Fibroblast of villous mesenchyme (primary cell): ENCODE results near the gene CBR3. TPM values are rescaled to one million over a fixed set of nuclear protein-coding genes. Genes with fewer than 3 reads are reported as not detected.
A peak's percentile ranks its signal among the peaks of the same experiment; 100 is the strongest.

Experiments used
- DNase-seq: peaks from one replicate; pipeline ENCODE4 v3.0.0-alpha.2; 2010; ENCODE audit warnings: low read depth
- H3K4me3 ChIP-seq: 2 replicates; pipeline ENCODE4 v1.5.1; 2011; ENCODE audit warnings: low read depth, mild to moderate bottlenecking, low read length
- CTCF ChIP-seq: IDR thresholded peaks from 2 replicates; pipeline ENCODE4 v1.5.1; 2012; ENCODE audit warnings: low read depth, mild to moderate bottlenecking, low read length; ENCODE audit not compliant: insufficient read depth
- total RNA-seq: library from RNA; depleted of rRNA; stranded (reverse); fragments of >200 nt; gene quantifications from 2 replicates; pipeline ENCODE4 v1.2.3, GENCODE V29; 2012

The CBR3 gene
- total RNA-seq, 1 donor, result 12.1 TPM

GRCh38 chr21:36156339-36156814 lies 21.5 kb downstream of the CBR3 start:
- TF ChIP-seq CTCF, result no peak
- H3K4me3 ChIP-seq, result peak overlapping the region; percentile 72
- DNase-seq, result peak; percentile 100

GRCh38 chr21:36156815-36157670 lies 22.2 kb downstream of the CBR3 start, which contains the start of gene DOP1B:
Gene DOP1B (plus strand): TSS chr21:36156824. CDS start chr21:36164734, 7,910 bp downstream.
- TF ChIP-seq CTCF, result no peak
- H3K4me3 ChIP-seq, result peak within 1 kb of the TSS; percentile 72
- no peak for DNase-seq

- H3K4me3 ChIP-seq, result no peak overlapping the region
- TF ChIP-seq CTCF, result no peak
- DNase-seq, result peak; percentile 40
Measured at GRCh38 chr21:36159356-36159921, 24.6 kb downstream of the CBR3 start.

- TF ChIP-seq CTCF, result no peak
- DNase-seq, result no peak
Measured at GRCh38 chr21:36160850-36161178, 25.9 kb downstream of the CBR3 start.

GRCh38 chr21:36162631-36163030 lies 27.8 kb downstream of the CBR3 start:
- TF ChIP-seq CTCF, result no peak
- no peak overlapping the region for H3K4me3 ChIP-seq
- DNase-seq, result no peak

More at GRCh38 chr21:36160850-36161178, 25.9 kb downstream of the CBR3 start:
- no peak overlapping the region for H3K4me3 ChIP-seq

- no peak overlapping the region for H3K4me3 ChIP-seq
- peak; percentile 40 for DNase-seq
- no peak for TF ChIP-seq CTCF
Measured at GRCh38 chr21:36163750-36164741, 29.2 kb downstream of the CBR3 start.
